ENCODE measurements around the gene CEMP1. TPM values are rescaled to one million over a fixed set of nuclear protein-coding genes. Genes with fewer than 3 reads are reported as not detected.
A peak's percentile ranks its signal among the peaks of the same experiment; 100 is the strongest.

CEMP1 gene
- polyA plus RNA-seq, 1 donor, result 2.5 TPM

- DNase-seq, result no peak
Observed at GRCh38 chr16:2518823-2519710, 12.1 kb downstream of the CEMP1 start.

- DNase-seq, result no peak
Observed at GRCh38 chr16:2517954-2518605, 13.1 kb downstream of the CEMP1 start.

GRCh38 chr16:2516391-2517240 lies 14.6 kb downstream of the CEMP1 start:
- no peak for DNase-seq

- DNase-seq, result no peak
Observed at GRCh38 chr16:2515180-2515851, 15.9 kb downstream of the CEMP1 start.

- DNase-seq, result no peak
Observed at GRCh38 chr16:2514333-2515179, 16.7 kb downstream of the CEMP1 start.

GRCh38 chr16:2513405-2514332 lies 17.5 kb downstream of the CEMP1 start, which contains the start of gene ATP6V0C:
Gene ATP6V0C (plus strand): TSS chr16:2513952. CDS start chr16:2514104, 152 bp downstream.
- DNase-seq, result peak; percentile 92

- DNase-seq, result no peak
Observed at GRCh38 chr16:2512735-2513404, 18.3 kb downstream of the CEMP1 start.

- DNase-seq, result no peak
Observed at GRCh38 chr16:2511996-2512734, 19.0 kb downstream of the CEMP1 start.

- no peak for DNase-seq
Observed at GRCh38 chr16:2511128-2511800, 19.9 kb downstream of the CEMP1 start.

- DNase-seq, result no peak
Observed at GRCh38 chr16:2508722-2509400, 22.3 kb downstream of the CEMP1 start.

- no peak for DNase-seq
Observed at GRCh38 chr16:2507665-2508064, 23.5 kb downstream of the CEMP1 start.

GRCh38 chr16:2507052-2507659 lies 24.1 kb downstream of the CEMP1 start:
- DNase-seq, result no peak

- DNase-seq, result no peak
Observed at GRCh38 chr16:2505695-2506094, 25.5 kb downstream of the CEMP1 start.

- DNase-seq, result no peak
Observed at GRCh38 chr16:2501946-2502895, 29.0 kb downstream of the CEMP1 start.

GRCh38 chr16:2500918-2501750 lies 30.1 kb downstream of the CEMP1 start:
- DNase-seq, result peak; percentile 91

Data from hindlimb muscle (tissue), 1 donor.